HG02981 (cell line): ENCODE measurements around the gene LRRC30.

Source experiments
- ATAC-seq: cut with Tn5 transposase; IDR thresholded peaks from one replicate; pipeline ENCODE4 v1.9.1; 2021; ENCODE audit warnings: mild to moderate bottlenecking, moderate library complexity; ENCODE audit not compliant: unreplicated experiment

Gene LRRC30

GRCh38 chr18:7236933-7237332, 6.0 kb downstream of the LRRC30 start:
- no peak for ATAC-seq

DNA sequence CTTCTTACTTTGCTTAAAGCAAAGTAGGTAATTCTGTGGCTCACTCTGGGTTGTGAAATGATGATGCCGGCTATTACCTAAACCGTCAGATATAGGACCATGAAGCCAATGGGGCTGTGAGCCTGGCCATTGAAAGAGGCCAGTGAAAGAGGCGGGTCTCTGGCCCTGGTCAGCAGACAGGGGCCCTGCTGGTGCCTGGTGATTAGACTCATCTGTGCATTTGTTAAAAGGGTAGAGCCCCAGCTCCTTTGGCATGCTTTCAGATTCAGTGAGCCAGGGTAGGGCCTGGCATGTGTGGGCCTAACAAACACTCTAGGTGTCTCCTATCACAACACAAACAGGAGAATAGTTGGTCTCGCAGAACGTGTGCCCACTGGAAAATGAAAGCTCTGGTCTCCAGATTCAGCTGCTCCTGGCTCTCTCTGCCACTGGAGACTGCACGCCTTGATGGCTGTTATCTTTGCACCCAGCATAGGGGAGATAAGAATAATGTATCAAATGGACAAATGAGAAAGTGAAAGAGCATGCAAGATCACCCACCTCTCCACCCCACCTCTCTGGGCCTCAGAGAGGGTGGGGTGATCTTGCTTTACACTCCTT, 6.9 kb downstream of the LRRC30 start:
- ATAC-seq = no peak

GRCh38 chr18:7242926-7243325, 12.0 kb downstream of the LRRC30 start:
- ATAC-seq = no peak

- no peak for ATAC-seq
Observed at GRCh38 chr18:7248877-7249276, 18.0 kb downstream of the LRRC30 start.

- no peak for ATAC-seq
Observed at GRCh38 chr18:7254163-7254562, 23.3 kb downstream of the LRRC30 start.

DNA sequence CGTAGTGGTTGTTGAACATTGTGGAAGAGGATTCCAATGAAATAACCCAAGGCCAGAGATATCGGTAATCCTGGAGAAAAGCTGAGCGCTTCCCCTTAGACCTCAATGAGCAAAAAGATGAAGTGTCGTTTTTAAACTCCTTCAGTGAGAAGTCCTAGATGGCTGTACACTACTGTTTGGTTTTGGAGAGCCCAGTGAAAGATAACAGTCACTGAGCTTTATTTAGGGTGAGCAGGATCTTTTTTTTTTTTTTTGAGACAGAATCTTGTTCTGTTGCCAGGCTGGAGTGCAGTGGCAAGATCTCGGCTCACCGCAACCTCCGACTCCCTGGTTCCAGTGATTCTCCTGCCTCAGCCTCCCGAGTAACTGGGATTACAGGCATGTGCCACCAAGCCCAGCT, 24.2 kb downstream of the LRRC30 start:
- ATAC-seq = no peak

DNA sequence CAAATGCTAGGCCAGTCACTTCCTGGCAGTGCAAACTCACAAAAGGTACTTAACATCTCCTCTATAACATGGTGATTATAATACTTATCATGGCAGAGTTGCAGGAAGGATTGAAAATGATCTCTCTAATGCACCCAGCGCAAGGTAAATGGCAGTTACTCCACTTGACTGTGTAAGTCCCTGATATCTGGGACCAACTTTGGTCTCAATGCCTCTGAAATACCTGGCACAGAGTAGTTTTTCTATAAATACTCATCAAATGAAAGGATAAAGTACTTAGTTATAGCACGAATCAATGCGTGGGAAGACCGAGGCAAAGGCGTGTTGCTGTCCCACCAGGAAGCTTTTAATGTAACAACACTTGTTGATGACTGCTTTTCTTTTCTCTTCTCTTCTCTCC, 24.8 kb downstream of the LRRC30 start:
- ATAC-seq = no peak

DNA sequence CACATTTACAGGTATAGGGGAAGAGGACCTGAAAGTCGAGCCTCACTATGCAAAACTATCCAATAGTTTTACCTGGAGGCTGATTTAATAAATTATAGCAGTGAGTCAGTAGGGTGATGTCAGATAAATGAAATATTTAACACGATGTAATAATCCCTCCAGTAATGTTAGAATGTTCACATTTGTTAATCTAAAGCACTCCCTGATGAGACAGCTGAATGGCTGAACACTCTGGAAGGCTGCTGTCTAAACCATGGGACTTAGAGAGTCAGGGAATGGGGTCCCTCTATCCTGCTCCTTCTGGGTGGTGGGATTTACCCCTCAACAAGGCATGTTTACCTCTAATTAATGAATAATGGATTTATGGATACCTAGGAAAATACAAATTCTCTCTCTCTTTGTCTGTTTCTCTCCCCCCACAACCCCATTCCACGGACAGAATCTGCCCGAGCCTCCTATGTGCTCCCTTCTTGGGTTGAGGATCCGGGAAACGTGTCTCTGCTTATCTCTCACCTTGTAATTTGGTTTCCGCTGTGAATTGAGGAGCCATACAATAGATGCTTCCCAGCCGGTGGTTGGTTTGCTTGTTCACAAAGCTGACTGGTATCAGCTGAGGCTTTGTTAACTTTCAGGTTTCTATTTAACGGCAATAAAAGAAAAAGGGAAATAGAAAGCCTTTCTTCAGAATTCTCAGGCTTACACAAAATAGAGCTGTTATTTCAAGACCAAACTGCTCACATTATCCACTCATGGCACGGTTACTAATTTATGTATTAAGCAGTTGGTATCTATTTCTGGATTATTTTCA, 25.9 kb downstream of the LRRC30 start:
- ATAC-seq = no peak

- no peak for ATAC-seq
Observed at GRCh38 chr18:7257426-7257740, 26.5 kb downstream of the LRRC30 start.

- ATAC-seq = no peak
Observed at GRCh38 chr18:7259475-7259874, 28.6 kb downstream of the LRRC30 start.

- no peak for ATAC-seq
Observed at GRCh38 chr18:7261199-7261598, 30.3 kb downstream of the LRRC30 start.

DNA sequence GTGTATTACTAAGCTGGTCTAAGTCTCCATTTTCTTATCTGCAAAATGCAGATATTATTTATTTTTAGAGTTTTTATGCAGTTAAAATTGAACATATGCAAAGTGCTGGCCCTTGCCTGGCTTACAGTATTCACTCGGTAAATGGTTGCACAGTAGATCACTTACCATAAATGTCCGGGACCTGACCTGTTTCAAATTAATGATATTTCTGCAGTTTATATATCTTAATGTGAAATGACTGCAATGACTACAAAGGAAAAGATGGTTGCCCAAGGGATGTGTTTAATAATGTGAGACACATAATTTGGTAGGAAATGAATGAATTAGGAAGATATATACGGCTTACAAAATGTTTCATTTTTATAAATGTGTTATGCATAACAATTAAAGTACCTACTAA, 37.1 kb downstream of the LRRC30 start:
- ATAC-seq = no peak

GRCh38 chr18:7269942-7270341, 39.1 kb downstream of the LRRC30 start:
- ATAC-seq = no peak

- ATAC-seq = no peak
Observed at GRCh38 chr18:7272311-7273049, 41.6 kb downstream of the LRRC30 start.

DNA sequence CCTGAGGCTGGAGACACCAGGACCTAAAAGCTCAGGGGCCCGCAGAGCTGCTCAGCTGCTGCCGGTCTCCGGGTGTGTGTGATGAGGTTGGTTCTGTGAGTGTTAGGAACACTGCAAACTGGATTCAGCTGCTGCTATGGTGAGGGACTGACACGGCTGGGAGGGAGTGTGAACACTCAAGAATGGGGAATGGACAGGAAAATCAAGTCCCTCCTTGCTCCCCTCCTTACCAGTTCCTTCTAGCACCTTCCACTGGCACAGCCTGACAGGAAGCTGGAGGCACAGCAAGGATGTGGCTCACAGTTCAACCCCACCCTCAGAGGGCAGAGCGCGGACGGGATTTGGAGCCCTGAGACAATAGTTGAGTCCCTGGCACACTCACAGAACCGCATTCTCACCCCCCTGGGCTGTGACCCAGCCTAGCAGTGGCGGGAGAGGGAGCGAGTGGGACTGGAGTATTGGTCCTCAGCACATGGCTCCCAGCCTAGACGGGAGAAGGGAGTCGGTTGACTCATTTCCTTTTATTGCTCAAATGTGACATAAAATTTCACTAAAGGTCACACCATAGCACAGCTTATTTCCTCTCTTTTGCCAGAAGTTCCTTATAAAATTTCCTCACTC, 42.5 kb downstream of the LRRC30 start:
- no peak for ATAC-seq

- ATAC-seq = no peak
Observed at GRCh38 chr18:7281579-7281978, 50.7 kb downstream of the LRRC30 start.
